ENCODE measurements around the gene EGR1.

- TF ChIP-seq CTCF (IDR thresholded peaks at IDR 0.05): no peak
- no peak for TF ChIP-seq EZH2 (IDR thresholded peaks at IDR 0.05; ENCODE audit: borderline replicate concordance, insufficient read depth, low read depth, low read length, poor library complexity, severe bottlenecking)
Measured at GRCh38 chr5:138438003-138438723, 27.1 kb upstream of the EGR1 start.

Measured in B cell (primary cell).